Mucosa of stomach (tissue), 1 donor: ENCODE results near the gene MTX2.
"Not testable (repeated sequence)": the region's sequence is repeated elsewhere in the genome, so short reads cannot be mapped to it uniquely, and the experiment has no call there.

Experiments used
- H3K27me3 ChIP-seq: one replicate; pipeline ENCODE4 v1.7.0; 2013; ENCODE audit warnings: mild to moderate bottlenecking, low read length; ENCODE audit not compliant: control insufficient read depth, insufficient read depth
- H3K36me3 ChIP-seq: one replicate; pipeline ENCODE4 v1.7.0; 2013; ENCODE audit warnings: low read length; ENCODE audit not compliant: control insufficient read depth, insufficient read depth
- H3K4me1 ChIP-seq: one replicate; pipeline ENCODE4 v1.7.0; 2013; ENCODE audit warnings: mild to moderate bottlenecking, low read length; ENCODE audit not compliant: control insufficient read depth, insufficient read depth
- H3K4me3 ChIP-seq: one replicate; pipeline ENCODE4 v1.7.0; 2013; ENCODE audit warnings: low read length
- H3K9ac ChIP-seq: one replicate; pipeline ENCODE4 v1.7.0; 2013; ENCODE audit warnings: mild to moderate bottlenecking, low read length, moderate library complexity
- H3K9me3 ChIP-seq: one replicate; pipeline ENCODE4 v1.7.0; 2013; ENCODE audit warnings: mild to moderate bottlenecking, low read length, moderate library complexity; ENCODE audit not compliant: control insufficient read depth
- donor health status: Pancreatic carcinoma.

Gene MTX2

DNA sequence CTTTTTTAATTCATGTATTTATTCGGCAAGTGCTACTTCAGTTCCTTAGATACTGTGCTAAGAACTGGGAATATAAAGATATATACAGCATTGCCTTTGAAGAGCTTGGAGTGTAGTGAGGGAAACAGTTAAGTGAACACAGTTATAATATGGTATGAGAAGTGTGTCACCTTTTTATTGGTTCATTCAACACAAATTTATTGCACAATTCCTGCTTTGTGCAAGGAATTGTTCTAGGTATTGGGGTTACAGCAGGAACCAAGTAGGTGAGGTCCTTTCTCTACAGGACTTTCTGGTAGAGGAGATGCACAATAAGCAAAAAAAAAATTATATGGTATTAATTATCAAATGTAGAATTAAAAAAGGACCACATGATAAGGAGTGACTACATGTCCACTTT, 65.5 kb downstream of the MTX2 start:
- Histone ChIP-seq H3K9ac (no peak overlapping the region), H3K4me1 (no peaks in the 10 kb centered on the region), H3K27me3 (no peaks in the 10 kb centered on the region), H3K4me3 (no peak overlapping the region), H3K9me3 (no peaks in the 10 kb centered on the region), H3K36me3 (no peaks in the 10 kb centered on the region)

DNA sequence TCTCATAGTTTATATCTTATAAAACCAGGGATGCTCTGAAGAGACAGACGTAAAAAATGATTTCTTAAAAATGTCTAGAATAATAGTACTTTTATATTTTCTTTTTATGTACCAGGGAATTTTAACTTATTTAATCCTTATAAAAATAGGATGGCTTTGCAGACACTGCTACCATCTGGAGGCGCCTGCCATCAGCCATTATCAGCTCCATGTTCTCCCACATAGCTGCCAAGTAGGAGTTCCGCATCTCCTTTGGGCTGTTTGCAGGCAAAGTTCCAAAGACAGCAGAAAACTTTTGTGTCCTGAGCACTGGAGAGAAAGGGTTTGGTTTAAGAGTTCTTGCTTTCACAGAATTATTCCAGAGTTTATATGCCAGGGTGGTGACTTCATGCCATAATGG, 69.2 kb downstream of the MTX2 start:
- Histone ChIP-seq H3K9me3 (no peaks in the 10 kb centered on the region), H3K27me3 (no peaks in the 10 kb centered on the region), H3K36me3 (no peaks in the 10 kb centered on the region), H3K4me3 (no peak overlapping the region), H3K4me1 (no peaks in the 10 kb centered on the region), H3K9ac (no peak overlapping the region)

DNA sequence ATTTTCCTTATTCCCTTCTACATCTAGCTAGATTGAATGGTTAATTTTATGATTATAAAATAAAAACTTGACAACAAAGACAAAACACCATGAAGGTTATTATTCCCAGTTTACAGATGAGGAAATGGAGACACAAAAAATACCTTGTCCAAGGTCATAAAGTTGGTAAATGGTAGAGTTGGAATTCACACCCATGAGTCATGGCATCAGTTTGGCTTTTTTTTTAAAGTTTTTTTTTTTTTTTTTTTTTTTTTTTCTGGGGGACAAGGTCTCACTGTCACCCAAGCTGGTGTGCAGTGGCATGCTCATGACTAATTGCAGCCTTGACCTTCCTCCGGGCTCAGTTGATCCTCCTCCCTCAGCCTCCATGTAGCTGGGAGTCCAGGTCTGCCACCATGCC, 70.0 kb downstream of the MTX2 start:
- no peak overlapping the region for H3K9ac ChIP-seq
- no peaks in the 10 kb centered on the region for H3K36me3 ChIP-seq
- H3K9me3 ChIP-seq, result no peaks in the 10 kb centered on the region

DNA sequence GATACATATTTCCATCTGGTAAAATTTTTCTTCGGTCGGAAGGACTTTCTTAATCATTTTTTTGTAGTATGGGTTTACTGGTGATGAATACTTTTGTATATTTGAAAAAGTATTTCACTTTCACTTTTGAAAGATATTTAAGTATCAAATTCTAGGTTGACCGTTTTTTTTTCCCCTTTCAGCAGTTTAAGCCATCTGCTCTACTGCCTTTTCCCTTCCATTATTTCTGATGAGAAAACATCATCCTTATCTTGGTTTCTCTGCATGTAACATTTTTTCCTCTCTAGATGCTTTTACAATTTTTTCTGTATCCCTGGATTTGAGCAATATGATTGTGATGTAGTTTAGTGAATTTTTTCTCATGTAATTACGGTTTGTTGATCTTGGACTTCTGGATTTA, 87.0 kb downstream of the MTX2 start:
- no peaks in the 10 kb centered on the region for H3K9me3 ChIP-seq
- H3K4me3 ChIP-seq, result no peak overlapping the region
- H3K27me3 ChIP-seq, result no peaks in the 10 kb centered on the region
- no peak overlapping the region for H3K9ac ChIP-seq
- no peaks in the 10 kb centered on the region for H3K36me3 ChIP-seq
- H3K4me1 ChIP-seq, result no peaks in the 10 kb centered on the region

More for the DNA sequence above, 70.0 kb downstream of the MTX2 start:
- no peak overlapping the region for H3K4me3 ChIP-seq
- no peaks in the 10 kb centered on the region for H3K4me1 ChIP-seq
- no peaks in the 10 kb centered on the region for H3K27me3 ChIP-seq

DNA sequence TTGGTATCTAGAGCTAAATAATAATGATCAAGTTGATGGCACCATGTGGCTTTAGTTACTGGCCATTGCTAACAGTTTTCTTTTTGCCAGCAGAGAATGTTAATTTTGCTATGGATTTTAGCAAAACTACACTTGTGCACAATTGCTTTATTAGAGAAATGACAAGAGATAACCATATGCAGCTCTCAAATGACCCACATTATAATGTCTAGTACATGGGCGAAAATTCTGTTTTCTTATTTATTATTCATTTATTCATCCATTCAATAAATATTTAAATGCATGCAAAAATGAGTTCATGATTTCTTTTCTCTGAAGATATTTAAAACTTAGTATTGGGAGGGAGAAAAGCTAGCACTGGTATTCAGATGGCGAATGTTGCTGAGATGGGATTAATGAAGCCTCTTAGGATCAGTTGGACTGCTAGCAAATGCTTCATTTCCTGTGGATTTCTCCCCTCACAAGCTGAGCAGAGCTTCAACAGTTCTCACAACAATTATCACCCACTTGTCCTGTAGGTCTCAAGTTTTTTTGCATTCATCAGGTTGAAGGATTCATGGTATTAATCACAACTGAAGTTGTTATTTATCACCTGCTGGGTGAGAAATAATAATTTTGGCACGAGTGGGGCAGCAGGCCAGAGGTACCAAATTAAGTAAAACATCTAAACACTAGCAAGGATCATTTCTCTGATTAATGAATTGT, 95.2 kb downstream of the MTX2 start:
- Histone ChIP-seq H3K36me3 (no peaks in the 10 kb centered on the region), H3K4me1 (no peaks in the 10 kb centered on the region), H3K9ac (no peak overlapping the region), H3K9me3 (no peaks in the 10 kb centered on the region), H3K4me3 (no peak overlapping the region), H3K27me3 (no peaks in the 10 kb centered on the region)

DNA sequence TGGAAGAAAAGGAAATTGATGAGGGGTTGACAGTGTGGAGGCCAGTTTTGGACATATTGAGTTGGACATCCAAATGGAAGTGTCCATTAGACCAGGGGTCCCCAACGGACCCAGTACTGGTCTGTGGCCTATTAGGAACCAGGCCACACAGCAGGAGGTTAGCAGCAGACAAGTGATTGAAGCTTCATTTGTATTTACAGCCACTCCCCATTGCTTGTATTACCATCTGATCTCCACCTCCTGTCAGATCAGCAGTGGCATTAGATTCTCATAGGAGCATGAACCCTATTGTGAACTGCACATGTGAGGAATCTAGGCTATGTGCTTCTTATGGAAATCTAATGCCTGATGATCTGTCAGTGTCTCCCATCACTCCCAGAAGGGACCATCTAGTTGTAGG, 99.1 kb downstream of the MTX2 start:
- H3K9ac ChIP-seq, result no peak overlapping the region

DNA sequence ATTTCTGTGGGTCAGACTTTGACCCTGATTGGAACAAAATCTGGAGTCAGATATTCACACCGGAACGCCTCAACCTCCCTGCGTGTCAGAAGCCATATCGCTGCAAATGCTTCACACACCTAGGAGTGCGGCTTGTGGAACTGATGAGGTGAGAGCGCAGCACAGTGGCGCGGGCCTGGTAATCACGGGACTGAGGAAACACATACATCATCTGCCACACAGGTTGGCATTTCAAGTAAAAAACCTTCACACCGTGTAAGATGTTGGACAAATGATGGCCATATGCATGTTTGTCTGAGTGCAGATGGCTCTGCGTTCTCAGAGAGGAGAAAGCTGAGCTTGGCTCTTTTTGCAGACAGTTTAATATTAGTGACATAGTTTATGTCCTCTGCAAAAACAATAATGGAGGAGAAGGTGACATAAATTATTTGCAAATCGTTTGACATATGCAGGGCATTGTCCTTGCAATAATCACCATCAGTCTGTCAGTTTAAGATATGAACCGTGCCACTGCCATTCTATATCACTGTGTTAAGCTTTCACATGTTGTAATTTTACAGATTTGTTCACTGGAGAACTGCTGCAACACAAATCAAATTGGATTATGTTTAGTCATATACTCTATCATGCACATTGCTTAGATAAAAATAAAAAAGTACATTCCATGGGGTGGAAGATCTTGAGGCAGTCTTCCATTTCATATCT, 101.4 kb downstream of the MTX2 start:
- no peaks in the 10 kb centered on the region for H3K27me3 ChIP-seq
- H3K36me3 ChIP-seq, result no peaks in the 10 kb centered on the region
- no peaks in the 10 kb centered on the region for H3K9me3 ChIP-seq

More for the DNA sequence above, 99.1 kb downstream of the MTX2 start:
- Histone ChIP-seq H3K27me3 (no peaks in the 10 kb centered on the region), H3K36me3 (no peaks in the 10 kb centered on the region), H3K9me3 (no peaks in the 10 kb centered on the region), H3K4me1 (no peaks in the 10 kb centered on the region), H3K4me3 (no peak overlapping the region)

DNA sequence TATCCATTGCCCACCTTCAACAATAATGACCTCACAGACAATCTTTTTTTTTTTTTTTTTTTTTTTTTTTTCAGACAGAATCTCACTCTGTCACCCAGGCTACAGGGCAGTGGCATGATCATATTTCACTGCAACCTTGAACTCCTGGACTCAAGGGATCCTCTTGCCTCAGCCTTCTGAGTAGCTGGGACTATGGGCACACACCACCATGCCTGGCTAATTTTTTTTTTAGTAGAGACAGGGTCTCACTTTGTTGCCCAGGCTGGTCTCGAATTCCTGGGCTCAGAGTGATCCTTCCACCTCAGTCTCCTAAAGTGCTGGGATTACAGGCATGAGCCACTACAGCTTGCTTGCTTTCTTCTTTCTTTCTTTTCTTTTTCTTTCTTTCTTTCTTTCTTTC, 103.9 kb downstream of the MTX2 start:
- H3K9me3 ChIP-seq, H3K36me3 ChIP-seq, H3K4me3 ChIP-seq, H3K9ac ChIP-seq, H3K27me3 ChIP-seq, H3K4me1 ChIP-seq: not testable (repeated sequence)

More for the DNA sequence above, 101.4 kb downstream of the MTX2 start:
- no peak overlapping the region for H3K9ac ChIP-seq
- no peaks in the 10 kb centered on the region for H3K4me1 ChIP-seq
- H3K4me3 ChIP-seq, result no peak overlapping the region

DNA sequence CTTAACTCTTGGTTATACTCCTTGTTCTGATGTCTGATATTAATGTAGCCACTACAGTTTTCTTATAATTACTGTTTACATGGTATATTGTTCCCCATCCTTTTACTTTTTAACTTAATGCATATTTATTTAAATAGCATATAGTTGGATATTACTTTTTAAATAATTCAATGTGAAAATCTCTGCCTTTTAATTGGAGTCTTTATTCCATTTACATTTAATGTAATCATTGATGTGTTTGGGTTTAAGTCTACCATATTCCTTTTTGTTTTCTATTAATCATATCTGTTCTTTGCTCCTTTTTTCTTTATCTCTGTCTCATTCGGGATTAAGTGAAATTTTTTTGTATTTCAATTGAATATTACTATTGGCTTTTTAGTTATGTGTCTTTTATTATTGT, 109.1 kb downstream of the MTX2 start:
- Histone ChIP-seq H3K4me1 (no peaks in the 10 kb centered on the region), H3K9ac (no peak overlapping the region), H3K9me3 (no peaks in the 10 kb centered on the region), H3K4me3 (no peak overlapping the region), H3K36me3 (no peaks in the 10 kb centered on the region), H3K27me3 (no peaks in the 10 kb centered on the region)

DNA sequence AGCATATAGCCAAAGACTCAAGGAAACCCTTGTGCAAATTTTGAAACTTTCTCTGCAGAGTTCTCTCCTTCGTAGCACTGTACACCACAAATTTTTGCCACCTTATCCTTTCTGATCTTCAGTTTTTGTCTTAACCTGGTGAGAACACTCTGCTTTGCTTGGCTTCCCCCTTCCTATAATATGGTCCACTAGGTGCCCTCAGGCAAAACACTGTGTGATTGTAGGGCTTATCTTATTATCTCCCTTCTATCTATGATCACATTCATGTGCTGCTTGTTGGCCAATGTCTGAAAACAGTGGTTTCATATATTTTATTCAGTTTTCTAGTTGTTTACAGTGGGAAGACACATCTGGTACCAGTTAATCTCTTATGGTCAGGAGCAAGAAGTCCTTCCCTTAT, 111.1 kb downstream of the MTX2 start:
- H3K27me3 ChIP-seq, result no peaks in the 10 kb centered on the region
- H3K4me1 ChIP-seq, result no peaks in the 10 kb centered on the region
- H3K4me3 ChIP-seq, result no peak overlapping the region

DNA sequence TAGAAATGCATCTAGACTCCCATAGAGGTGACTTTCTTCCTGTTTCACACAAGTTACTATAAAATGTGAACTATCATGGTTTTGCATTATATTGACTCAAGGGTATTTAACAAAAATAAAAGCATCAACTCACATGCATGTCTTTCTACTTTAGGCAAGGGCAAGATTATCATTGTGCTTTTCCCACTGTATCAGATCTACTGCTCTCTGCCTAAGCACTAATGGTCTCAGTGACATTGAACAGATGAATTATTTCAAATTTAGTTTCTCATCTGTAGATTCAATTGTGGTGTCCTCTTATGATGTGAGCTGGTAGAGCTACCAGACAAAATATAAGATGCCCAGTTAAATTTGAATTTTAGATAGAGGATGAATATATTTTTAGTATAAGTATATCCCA, 113.9 kb downstream of the MTX2 start:
- H3K27me3 ChIP-seq, result no peaks in the 10 kb centered on the region
- H3K4me3 ChIP-seq, result no peak overlapping the region
- H3K36me3 ChIP-seq, result no peaks in the 10 kb centered on the region
- no peaks in the 10 kb centered on the region for H3K9me3 ChIP-seq
- H3K9ac ChIP-seq, result no peak overlapping the region
- no peaks in the 10 kb centered on the region for H3K4me1 ChIP-seq

More for the DNA sequence above, 111.1 kb downstream of the MTX2 start:
- Histone ChIP-seq H3K9me3 (no peaks in the 10 kb centered on the region), H3K36me3 (no peaks in the 10 kb centered on the region), H3K9ac (no peak overlapping the region)

DNA sequence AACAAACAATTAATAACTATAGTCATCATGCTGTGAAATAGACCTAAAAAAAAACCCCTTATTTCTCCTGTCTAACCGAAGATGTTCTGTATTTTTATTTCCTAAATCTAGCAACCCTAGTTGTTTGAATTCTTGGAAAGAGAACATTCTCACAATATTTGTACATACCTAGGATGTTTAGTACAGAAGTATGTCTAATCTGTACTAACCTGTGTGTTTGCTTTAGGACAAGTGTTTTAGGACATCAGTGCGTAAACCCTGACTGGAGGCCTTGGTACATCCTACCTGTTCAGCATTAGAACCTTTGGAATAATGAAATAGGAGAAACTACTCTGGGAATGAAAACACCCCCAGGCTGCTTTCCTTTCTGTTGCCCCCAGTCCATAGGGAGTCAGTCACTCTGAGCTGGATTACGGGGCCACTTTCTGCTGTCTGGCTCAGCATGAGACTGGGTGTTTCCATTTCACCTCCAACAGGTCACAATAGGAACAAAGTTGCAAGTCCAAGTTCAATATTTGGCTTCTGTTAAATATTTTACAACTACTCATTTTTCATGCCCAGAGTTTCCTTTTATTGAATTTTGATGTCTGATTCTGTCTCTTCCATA, 114.7 kb downstream of the MTX2 start:
- Histone ChIP-seq H3K27me3 (no peaks in the 10 kb centered on the region), H3K9ac (no peak overlapping the region), H3K4me1 (no peaks in the 10 kb centered on the region), H3K9me3 (no peaks in the 10 kb centered on the region), H3K4me3 (no peak overlapping the region), H3K36me3 (no peaks in the 10 kb centered on the region)
